ENCODE data around the gene FMN2.

DNA sequence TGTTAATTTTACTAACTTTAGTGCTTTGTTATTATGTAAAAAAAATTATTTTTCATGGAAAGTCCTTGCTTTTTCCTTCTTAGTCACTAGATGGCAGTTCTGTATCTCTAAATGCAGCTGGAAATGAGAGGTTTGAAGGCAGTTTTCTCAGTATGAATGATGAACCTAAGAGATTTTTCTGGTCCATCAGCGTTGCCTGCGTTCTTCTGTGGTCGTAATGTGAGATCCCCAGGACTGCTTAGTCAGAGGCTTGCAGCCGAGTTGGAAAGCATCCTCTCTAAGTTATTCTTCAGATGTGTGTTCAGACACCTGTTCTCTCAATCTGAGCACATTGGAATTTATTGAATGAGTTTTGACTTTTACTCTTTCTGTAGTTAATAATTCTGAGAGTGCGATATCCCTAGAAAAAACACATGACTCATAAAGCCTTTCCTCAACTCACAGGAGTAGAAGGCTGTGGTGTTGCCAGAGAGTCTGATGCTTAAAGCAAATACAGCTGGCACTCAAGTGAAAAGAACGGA lies 99.3 kb downstream of the FMN2 start:
- no peak for TF ChIP-seq POLR2AphosphoS5 (IDR thresholded peaks at IDR 0.05)
- TF ChIP-seq CTCF (IDR thresholded peaks at IDR 0.05), result peak in 1 of 2 donors; percentile 10
- no peak for TF ChIP-seq POLR2A (IDR thresholded peaks at IDR 0.05)
